Body of pancreas (tissue), 4 donors: ENCODE results near the gene ADARB1. TPM values are rescaled to one million over a fixed set of nuclear protein-coding genes. Genes with fewer than 3 reads are reported as not detected.

Experiments
- ATAC-seq: fragments of 150-250 bp; one replicate; pipeline ENCODE4 v1.9.1; 2016
- DNase-seq, 4 donors: peaks; one replicate each; pipeline ENCODE4 v3.0.0-alpha.2; 2019
- H3K27ac ChIP-seq, 4 donors: fragments of 200-600 bp; sonication (generic); 1 replicate in 3 of 4; 2 replicates in 1 of 4; pipeline versions ENCODE4 v1.5.1 to v1.6.1; 2016 to 2019; ENCODE audit warnings: mild to moderate bottlenecking in 1 of 4, mixed read lengths in 1 of 4, moderate library complexity in 1 of 4
- H3K27me3 ChIP-seq, 2 donors: fragments of 200-600 bp; sonication (generic); one replicate each; pipeline ENCODE4 v1.6.0; 2016; ENCODE audit warnings: mild to moderate bottlenecking in 1 of 2
- H3K36me3 ChIP-seq, 2 donors: fragments of 200-600 bp; sonication (generic); replicated peaks in 1 of 2; 2 replicates each; pipeline ENCODE4 v1.5.1; 2016; ENCODE audit warnings: low read depth in 2 of 2; ENCODE audit not compliant: insufficient read depth in 1 of 2
- H3K4me1 ChIP-seq: fragments of 200-600 bp; sonication (generic); one replicate; pipeline ENCODE4 v1.6.0; 2016
- H3K4me3 ChIP-seq, 2 donors: fragments of 200-600 bp; sonication (generic); 1 replicate in 1 of 2; 2 replicates in 1 of 2; pipeline ENCODE4 v1.5.1; 2016 to 2019
- H3K9me3 ChIP-seq, 3 donors: fragments of 200-600 bp; sonication (generic); 1 replicate in 2 of 3; 2 replicates in 1 of 3; pipeline ENCODE4 v1.5.1; 2016
- CTCF ChIP-seq, 7 experiments: fragments of 450-650 bp in 4 of 7; fragments of 200-600 bp in 3 of 7; sonication (generic) in 3 of 7; IDR thresholded peaks; one replicate each; pipeline ENCODE4 v1.5.1; 2016 to 2019; ENCODE audit warnings: antibody characterized with exemption in 7 of 7
- POLR2A ChIP-seq, 3 donors: fragments of 450-650 bp; IDR thresholded peaks; one replicate each; pipeline ENCODE4 v1.6.1; 2016; ENCODE audit warnings: antibody characterized with exemption in 3 of 3, mild to moderate bottlenecking in 2 of 3
- WGBS, 2 donors: methylation state at CpG; one replicate each; pipeline ENCODE4 v1.1.5; 2017; 5-methylcytosine and 5-hydroxymethylcytosine counted together
- intact Hi-C: fragments of 100-400 bp; cut with DNase I; formaldehyde crosslinking; loops from one replicate; pipeline ENCODE4 v1.15.1; 2023
- total RNA-seq, 2 donors: library from RNA; depleted of rRNA; stranded (reverse); fragments of >200 nt; gene quantifications; one replicate each; pipeline ENCODE4 v1.1.0, GENCODE V29; 2016

Gene ADARB1
- total RNA-seq, 2 donors from 2014 or later: 11.4 to 11.5 TPM

GRCh38 chr21:45084121-45084520 is 9.7 kb downstream of the ADARB1 start:
- TF ChIP-seq POLR2A (IDR thresholded peaks at IDR 0.05): no peak
- TF ChIP-seq CTCF (IDR thresholded peaks at IDR 0.05): no peak
- no peaks in the 10 kb centered on the region for H3K36me3 ChIP-seq
- intact Hi-C loops: no loop called here
- no peak for ATAC-seq
- no peak for DNase-seq
- H3K4me3 ChIP-seq: no peak overlapping the region
- H3K9me3 ChIP-seq: no peaks in the 10 kb centered on the region
- no peaks in the 10 kb centered on the region for H3K4me1 ChIP-seq
- WGBS, 2 donors: 85% methylated on average over 7 of the region's 7 CpGs
- H3K27ac ChIP-seq: no peak overlapping the region
- no peaks in the 10 kb centered on the region for H3K27me3 ChIP-seq

GRCh38 chr21:45084881-45085536 is 10.6 kb downstream of the ADARB1 start:
- no peak overlapping the region for H3K27ac ChIP-seq
- no peaks in the 10 kb centered on the region for H3K4me1 ChIP-seq
- H3K36me3 ChIP-seq: no peaks in the 10 kb centered on the region
- H3K9me3 ChIP-seq: no peaks in the 10 kb centered on the region
- intact Hi-C loops: no loop called here
- DNase-seq: no peak
- no peak for ATAC-seq
- no peak for TF ChIP-seq CTCF (IDR thresholded peaks at IDR 0.05)
- WGBS, 2 donors: 88 to 89% methylated on average over 13 of the region's 13 CpGs
- H3K4me3 ChIP-seq: no peak overlapping the region
- no peaks in the 10 kb centered on the region for H3K27me3 ChIP-seq

GRCh38 chr21:45085700-45086099 is 11.3 kb downstream of the ADARB1 start:
- no peaks in the 10 kb centered on the region for H3K27me3 ChIP-seq
- H3K4me1 ChIP-seq: no peaks in the 10 kb centered on the region
- intact Hi-C loops: no loop called here
- ATAC-seq (no peak), DNase-seq (no peak)
- 77 to 85% methylated on average over 6 of the region's 6 CpGs for WGBS, 2 donors
- no peak overlapping the region for H3K27ac ChIP-seq
- TF ChIP-seq CTCF (IDR thresholded peaks at IDR 0.05) (no peak), POLR2A (IDR thresholded peaks at IDR 0.05) (no peak)
- H3K9me3 ChIP-seq: no peaks in the 10 kb centered on the region
- no peaks in the 10 kb centered on the region for H3K36me3 ChIP-seq
- H3K4me3 ChIP-seq: no peak overlapping the region

- H3K27ac ChIP-seq: no peak overlapping the region
- H3K4me1 ChIP-seq: no peaks in the 10 kb centered on the region
- H3K9me3 ChIP-seq: no peaks in the 10 kb centered on the region
- 85 to 92% methylated on average over 15 of the region's 15 CpGs for WGBS, 2 donors
- no peaks in the 10 kb centered on the region for H3K36me3 ChIP-seq
- ATAC-seq: no peak
- intact Hi-C loops: no loop called here
- no peak for DNase-seq
- H3K27me3 ChIP-seq: no peaks in the 10 kb centered on the region
- TF ChIP-seq CTCF (IDR thresholded peaks at IDR 0.05) (no peak), POLR2A (IDR thresholded peaks at IDR 0.05) (no peak)
- no peak overlapping the region for H3K4me3 ChIP-seq
These were observed 12.1 kb downstream of the ADARB1 start for GRCh38 chr21:45086337-45086958.
